KMS-11 (cell line): Measurements from ENCODE around the gene FAM111A.

Source experiments
- H2AFZ ChIP-seq: fragments of 200-600 bp; sonication (generic); 2 replicates; pipeline ENCODE4 v1.6.1; 2016; ENCODE audit warnings: antibody characterized with exemption, mixed run types, low read depth
- H3K27ac ChIP-seq: fragments of 200-600 bp; sonication (generic); 2 replicates; pipeline ENCODE4 v1.6.1; 2016; ENCODE audit warnings: mild to moderate bottlenecking, mixed run types
- H3K27me3 ChIP-seq: fragments of 200-600 bp; sonication (generic); 2 replicates; pipeline ENCODE4 v1.6.1; 2017; ENCODE audit warnings: mild to moderate bottlenecking, low read depth, mixed run types, moderate library complexity; ENCODE audit not compliant: insufficient read depth
- H3K36me3 ChIP-seq: fragments of 200-600 bp; sonication (generic); 2 replicates; pipeline ENCODE4 v1.6.1; 2017; ENCODE audit warnings: mild to moderate bottlenecking, mixed run types; ENCODE audit not compliant: insufficient read depth
- H3K4me1 ChIP-seq: fragments of 200-600 bp; sonication (generic); 2 replicates; pipeline ENCODE4 v1.6.1; 2016; ENCODE audit warnings: mild to moderate bottlenecking, low read depth, mixed run types; ENCODE audit not compliant: poor library complexity, severe bottlenecking
- H3K4me2 ChIP-seq: fragments of 200-600 bp; sonication (generic); 2 replicates; pipeline ENCODE4 v1.7.0; 2016; ENCODE audit warnings: mild to moderate bottlenecking, mixed run types
- H3K4me3 ChIP-seq: fragments of 200-600 bp; sonication (generic); IDR thresholded peaks from 2 replicates; pipeline ENCODE4 v1.6.1; 2017; ENCODE audit warnings: low read depth, low read length, mixed read lengths; ENCODE audit not compliant: insufficient read depth
- H3K79me2 ChIP-seq: fragments of 200-600 bp; sonication (generic); 2 replicates; pipeline ENCODE4 v1.6.1; 2016; ENCODE audit warnings: low read depth, mixed run types; ENCODE audit not compliant: insufficient read depth
- H3K9ac ChIP-seq: fragments of 200-600 bp; sonication (generic); 2 replicates; pipeline ENCODE4 v1.6.1; 2016; ENCODE audit warnings: mild to moderate bottlenecking, mixed run types
- H4K20me1 ChIP-seq: fragments of 200-600 bp; sonication (generic); 2 replicates; pipeline ENCODE4 v1.6.1; 2016; ENCODE audit warnings: mild to moderate bottlenecking, mixed run types; ENCODE audit not compliant: insufficient read depth
- CTCF ChIP-seq: fragments of 200-600 bp; sonication (generic); conservative IDR thresholded peaks from 2 replicates; pipeline ENCODE4 v1.6.1; 2017; ENCODE audit warnings: low read depth, mild to moderate bottlenecking, antibody characterized with exemption, low read length, moderate library complexity, mixed read lengths

Gene FAM111A

GRCh38 chr11:59158206-59159068 lies 15.8 kb downstream of the FAM111A start:
- Histone ChIP-seq H3K79me2 (no peaks in the 10 kb centered on the region), H3K27ac (no peak overlapping the region), H3K9ac (no peak overlapping the region), H3K27me3 (no peaks in the 10 kb centered on the region), H4K20me1 (no peaks in the 10 kb centered on the region), H3K4me3 (no peak overlapping the region), H3K4me2 (no peak overlapping the region), H2AFZ (no peak overlapping the region), H3K4me1 (peaks cover 7% of the 10 kb centered on the region), H3K36me3 (no peaks in the 10 kb centered on the region)
- TF ChIP-seq CTCF: peak; percentile 90

- TF ChIP-seq CTCF: no peak
- Histone ChIP-seq H4K20me1 (no peaks in the 10 kb centered on the region), H3K4me1 (no peaks in the 10 kb centered on the region), H3K27ac (no peak overlapping the region), H3K79me2 (no peaks in the 10 kb centered on the region), H3K4me2 (no peak overlapping the region), H3K27me3 (no peaks in the 10 kb centered on the region), H3K9ac (no peak overlapping the region), H3K4me3 (no peak overlapping the region), H2AFZ (no peak overlapping the region), H3K36me3 (no peaks in the 10 kb centered on the region)
These were observed 21.4 kb downstream of the FAM111A start for GRCh38 chr11:59164028-59164427.

GRCh38 chr11:59171508-59172322 lies 29.1 kb downstream of the FAM111A start, which contains the start of gene DTX4:
Gene DTX4, plus strand, starts transcription at chr11:59172132. Its CDS starts 464 bp downstream, at chr11:59172596.
- peak; percentile 89 for TF ChIP-seq CTCF
- H3K27ac ChIP-seq: peak within 1 kb of the TSS; percentile 78
- H3K9ac ChIP-seq: peak within 1 kb of the TSS; percentile 91
- no peak within 1 kb of the TSS for H3K4me3 ChIP-seq
- H2AFZ ChIP-seq: peak within 1 kb of the TSS; percentile 95
- H3K27me3 ChIP-seq: no peaks in the 10 kb centered on the region
- H3K4me2 ChIP-seq: peak within 1 kb of the TSS; percentile 91
- H3K79me2 ChIP-seq: no peaks in the 10 kb centered on the region
- no peaks in the 10 kb centered on the region for H4K20me1 ChIP-seq
- peaks cover 11% of the 10 kb centered on the region for H3K4me1 ChIP-seq
- H3K36me3 ChIP-seq: no peaks in the 10 kb centered on the region

GRCh38 chr11:59172345-59173079 lies 29.9 kb downstream of the FAM111A start:
- Histone ChIP-seq H3K4me1 (peaks cover 11% of the 10 kb centered on the region), H3K79me2 (no peaks in the 10 kb centered on the region), H4K20me1 (no peaks in the 10 kb centered on the region), H3K36me3 (no peaks in the 10 kb centered on the region), H2AFZ (peak overlapping the region; percentile 95), H3K9ac (peak overlapping the region; percentile 91; the same call in 1 of the 2 replicates), H3K27ac (no peak overlapping the region), H3K4me3 (no peak overlapping the region), H3K4me2 (peak overlapping the region; percentile 91), H3K27me3 (no peaks in the 10 kb centered on the region)
- no peak for TF ChIP-seq CTCF
